ENCODE data around the gene GSTO2. TPM values are rescaled to one million over a fixed set of nuclear protein-coding genes. Genes with fewer than 3 reads are reported as not detected.
A peak's percentile ranks its signal among the peaks of the same experiment; 100 is the strongest.

Gene GSTO2
- total RNA-seq, 2 experiments from 2014 or later, result 0.77 to 1.2 TPM

- Mint-ChIP-seq H3K9me3 (no peaks in the 10 kb centered on the region), H3K36me3 (ENCODE audit: low read depth) (peaks cover 21% of the 10 kb centered on the region), H3K27me3 (no peaks in the 10 kb centered on the region), H3K27ac (peak overlapping the region; percentile 88), H3K4me3 (peak overlapping the region; percentile 96), H3K4me1 (ENCODE audit: low read depth) (peaks cover 43% of the 10 kb centered on the region)
- Histone ChIP-seq H3K27me3 (ENCODE audit: control insufficient read depth in 1 of 2, insufficient read depth in 2 of 2, low read length in 2 of 2) (no peaks in the 10 kb centered on the region), H3K36me3 (ENCODE audit: insufficient read depth, low read length) (no peaks in the 10 kb centered on the region), H3K27ac (ENCODE audit: low read depth in 1 of 2, low read length in 2 of 2) (no peak overlapping the region), H3K4me3 (ENCODE audit: low read length) (peak overlapping the region; percentile 92), H3K4me1 (ENCODE audit: insufficient read depth, low read length) (peaks cover 37% of the 10 kb centered on the region), H3K9me3 (ENCODE audit: control insufficient read depth in 1 of 2, insufficient read depth in 1 of 2, low read length in 2 of 2) (no peaks in the 10 kb centered on the region)
- ChIA-PET POLR2A (interaction anchor here (1.4 to 7.2 kb wide), 8 partner anchors 11 to 218 kb away, joined by 5 to 99 read pairs (median 10); partner anchors contain the start of gene SFR1), CTCF (interaction anchor here (1.9 to 6.0 kb wide), 2 partner anchors 11 to 34 kb away, joined by 6 to 37 read pairs; no protein-coding TSS in a partner anchor)
- DNase-seq, result peak in 2 of 14 experiments; percentile 21 to 35
- intact Hi-C loops (cut with DNase I, micrococcal nuclease), result loop anchor here (2.0 to 5.0 kb wide), 4 partner anchors 13 to 107 kb away; partner anchors contain the start of genes CFAP43 (in 1 of the 2), CFAP58 (in 1 of the 2) and GSTO2 (in 1 of the 2)
- no peak for ATAC-seq (ENCODE audit: poor library complexity)
- no peak for TF ChIP-seq CTCF (IDR thresholded peaks at IDR 0.05)
These were observed 70.6 kb downstream of the GSTO2 start for GRCh38 chr10:104339469-104340110.

GRCh38 chr10:104340111-104340526, 71.1 kb downstream of the GSTO2 start:
- Mint-ChIP-seq H3K9me3 (no peaks in the 10 kb centered on the region), H3K27ac (peak overlapping the region; percentile 88), H3K36me3 (ENCODE audit: low read depth) (peaks cover 17% of the 10 kb centered on the region), H3K4me3 (peak overlapping the region; percentile 96), H3K4me1 (ENCODE audit: low read depth) (peaks cover 38% of the 10 kb centered on the region), H3K27me3 (no peaks in the 10 kb centered on the region)
- no peaks in the 10 kb centered on the region for H3K9me3 ChIP-seq (ENCODE audit: control insufficient read depth in 1 of 2, insufficient read depth in 1 of 2, low read length in 2 of 2)
- H3K4me3 ChIP-seq (ENCODE audit: low read length), result no peak overlapping the region
- ATAC-seq (ENCODE audit: poor library complexity) (no peak), DNase-seq (no peak)
- H3K27ac ChIP-seq (ENCODE audit: low read depth in 1 of 2, low read length in 2 of 2), result no peak overlapping the region
- H3K4me1 ChIP-seq (ENCODE audit: insufficient read depth, low read length), result peaks cover 32% of the 10 kb centered on the region
- no peaks in the 10 kb centered on the region for H3K36me3 ChIP-seq (ENCODE audit: insufficient read depth, low read length)
- no peak for TF ChIP-seq CTCF (IDR thresholded peaks at IDR 0.05)
- no peaks in the 10 kb centered on the region for H3K27me3 ChIP-seq (ENCODE audit: control insufficient read depth in 1 of 2, insufficient read depth in 2 of 2, low read length in 2 of 2)
- intact Hi-C loops (cut with DNase I, micrococcal nuclease), result no loop called here
- ChIA-PET POLR2A (interaction anchor here (2.6 to 7.2 kb wide), 2 partner anchors 18 to 33 kb away, joined by 38 to 99 read pairs; no protein-coding TSS in a partner anchor), CTCF (interaction anchor here (6.0 kb wide), 1 partner anchor 34 kb away, joined by 37 read pairs; no protein-coding TSS in a partner anchor)

DNA sequence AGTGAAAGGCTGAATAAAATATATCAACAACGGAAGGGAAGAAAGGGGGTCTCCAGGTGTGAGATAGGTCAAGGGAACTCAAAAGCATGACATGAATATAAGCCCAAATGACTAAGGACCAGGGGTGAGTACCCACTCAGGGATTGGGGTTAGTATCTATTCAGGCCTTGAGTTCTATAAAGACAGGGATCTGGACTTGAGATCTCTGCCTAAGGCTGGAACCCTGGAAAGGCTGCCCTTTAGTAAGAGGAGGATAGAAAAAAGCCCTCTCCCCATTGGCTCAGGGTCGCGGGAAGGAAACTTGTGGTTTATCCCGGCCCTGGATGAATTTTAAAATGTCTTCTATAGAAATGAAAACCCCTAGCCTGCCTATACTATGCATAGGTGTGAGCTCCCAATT, 71.7 kb downstream of the GSTO2 start:
- Mint-ChIP-seq H3K27me3 (no peaks in the 10 kb centered on the region), H3K4me1 (ENCODE audit: low read depth) (peaks cover 37% of the 10 kb centered on the region), H3K27ac (peak overlapping the region; percentile 88), H3K36me3 (ENCODE audit: low read depth) (peaks cover 17% of the 10 kb centered on the region), H3K9me3 (peaks cover 3% of the 10 kb centered on the region), H3K4me3 (peak overlapping the region; percentile 96)
- ChIA-PET CTCF (interaction anchor here (1.8 to 2.3 kb wide), 2 partner anchors 13 to 35 kb away, joined by 9 to 13 read pairs; partner anchors contain the start of gene CFAP58), POLR2A (interaction anchor here (0.8 kb wide), 1 partner anchor 49 kb away, joined by 5 read pairs; no protein-coding TSS in a partner anchor)
- no peak overlapping the region for H3K4me3 ChIP-seq (ENCODE audit: low read length)
- ATAC-seq (ENCODE audit: poor library complexity), result no peak
- no peaks in the 10 kb centered on the region for H3K36me3 ChIP-seq (ENCODE audit: insufficient read depth, low read length)
- H3K27ac ChIP-seq (ENCODE audit: low read depth in 1 of 2, low read length in 2 of 2), result no peak overlapping the region
- no peaks in the 10 kb centered on the region for H3K27me3 ChIP-seq (ENCODE audit: control insufficient read depth in 1 of 2, insufficient read depth in 2 of 2, low read length in 2 of 2)
- H3K9me3 ChIP-seq (ENCODE audit: control insufficient read depth in 1 of 2, insufficient read depth in 1 of 2, low read length in 2 of 2), result no peaks in the 10 kb centered on the region
- TF ChIP-seq CTCF (IDR thresholded peaks at IDR 0.05), result no peak
- intact Hi-C loops (cut with DNase I, micrococcal nuclease), result no loop called here
- no peak for DNase-seq
- peaks cover 27% of the 10 kb centered on the region for H3K4me1 ChIP-seq (ENCODE audit: insufficient read depth, low read length)

All from CD4-positive, alpha-beta T cell (primary cell).